ENCODE data around the gene SNHG17.
"Not testable (repeated sequence)": the region's sequence is repeated elsewhere in the genome, so short reads cannot be mapped to it uniquely, and the experiment has no call there.

SNHG17 gene

GRCh38 chr20:38447251-38447661, 12.1 kb upstream of the SNHG17 start:
- no peak for DNase-seq

- peak; percentile 80 for DNase-seq
Measured at GRCh38 chr20:38446441-38447209, 11.5 kb upstream of the SNHG17 start.

- DNase-seq = no peak
Measured at GRCh38 chr20:38445901-38446425, 10.8 kb upstream of the SNHG17 start.

- no peak for DNase-seq
Measured at GRCh38 chr20:38445381-38445796, 10.3 kb upstream of the SNHG17 start.

- DNase-seq = no peak
Measured at GRCh38 chr20:38441916-38442315, 6.8 kb upstream of the SNHG17 start.

- not testable (repeated sequence) for DNase-seq
Measured at GRCh38 chr20:38441110-38441509, 6.0 kb upstream of the SNHG17 start.

- no peak for DNase-seq
Measured at GRCh38 chr20:38437796-38438195, 2.7 kb upstream of the SNHG17 start.

GRCh38 chr20:38435555-38435939, 419 bp upstream of the SNHG17 start:
- DNase-seq = no peak

GRCh38 chr20:38434301-38434741, 807 bp downstream of the SNHG17 start:
- no peak for DNase-seq

- DNase-seq = no peak
Measured at GRCh38 chr20:38433304-38433972, 1.7 kb downstream of the SNHG17 start.

GRCh38 chr20:38432870-38433269, 2.3 kb downstream of the SNHG17 start:
- not testable (repeated sequence) for DNase-seq

- DNase-seq = no peak
Measured at GRCh38 chr20:38432292-38432691, 2.8 kb downstream of the SNHG17 start.

GRCh38 chr20:38430679-38431325, 4.3 kb downstream of the SNHG17 start:
- DNase-seq = no peak

GRCh38 chr20:38429301-38429700, 5.8 kb downstream of the SNHG17 start:
- DNase-seq = no peak

- DNase-seq = no peak
Measured at GRCh38 chr20:38428800-38429199, 6.3 kb downstream of the SNHG17 start.

GRCh38 chr20:38427655-38428023, 7.5 kb downstream of the SNHG17 start:
- DNase-seq = no peak

- no peak for DNase-seq
Measured at GRCh38 chr20:38426006-38426897, 8.9 kb downstream of the SNHG17 start.

- no peak for DNase-seq
Measured at GRCh38 chr20:38424401-38424800, 10.7 kb downstream of the SNHG17 start.

- no peak for DNase-seq
Measured at GRCh38 chr20:38423541-38423940, 11.6 kb downstream of the SNHG17 start.

GRCh38 chr20:38421915-38422314, 13.2 kb downstream of the SNHG17 start:
- DNase-seq = no peak

GRCh38 chr20:38420388-38421085, 14.6 kb downstream of the SNHG17 start:
- no peak for DNase-seq
